Astrocyte of the cerebellum (primary cell): ENCODE data around the gene PPY.
"Not testable (repeated sequence)": the region's sequence is repeated elsewhere in the genome, so short reads cannot be mapped to it uniquely, and the experiment has no call there.

ENCODE experiments used
- DNase-seq: peaks from one replicate; pipeline ENCODE4 v3.0.0-alpha.2; 2011; ENCODE audit warnings: low read depth
- H3K4me3 ChIP-seq: 2 replicates; pipeline ENCODE4 v1.5.1; 2011; ENCODE audit warnings: mild to moderate bottlenecking, low read depth, low read length, moderate library complexity
- CTCF ChIP-seq: IDR thresholded peaks from 2 replicates; pipeline ENCODE4 v1.5.1; 2012; ENCODE audit warnings: low read length, low read depth, moderate library complexity, mild to moderate bottlenecking; ENCODE audit errors: missing control alignments
- in situ Hi-C: cut with HindIII; loops from 2 replicates; pipeline ENCODE4 v1.10.0; 2017; ENCODE audit warnings: low sequenced_read_pairs

PPY gene

DNA sequence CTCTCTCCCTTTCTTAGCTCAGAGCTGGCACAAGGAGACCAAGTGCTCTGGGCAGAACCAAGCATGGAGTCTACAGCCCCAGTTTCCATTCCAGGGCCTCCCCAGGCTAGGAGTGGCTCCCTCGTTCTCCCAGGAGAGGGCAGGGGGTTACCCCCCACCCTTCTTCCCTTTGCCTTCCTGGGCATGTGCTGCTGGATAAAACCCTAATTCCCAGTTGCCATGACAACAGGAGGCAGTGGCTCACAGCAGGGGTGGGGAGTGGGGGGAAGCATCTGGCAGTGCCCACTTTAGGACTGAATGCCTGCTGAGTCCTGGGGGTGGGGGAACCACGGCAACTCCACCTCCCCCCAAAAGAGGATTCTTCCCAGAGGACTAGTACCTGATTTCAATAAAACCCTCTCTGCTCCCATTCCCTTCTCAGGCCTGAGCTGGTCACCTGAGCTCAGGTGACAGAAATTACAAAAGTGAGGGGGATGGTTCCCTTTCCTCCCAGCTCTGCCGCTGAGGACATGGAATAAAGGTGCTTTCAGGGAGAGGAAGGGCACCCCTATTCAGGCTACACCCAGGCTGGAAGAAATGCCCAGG is 36.8 kb downstream of the PPY start:
- DNase-seq: no peak
- H3K4me3 ChIP-seq: no peak overlapping the region
- TF ChIP-seq CTCF: no peak
- in situ Hi-C loops: no loop called here

DNA sequence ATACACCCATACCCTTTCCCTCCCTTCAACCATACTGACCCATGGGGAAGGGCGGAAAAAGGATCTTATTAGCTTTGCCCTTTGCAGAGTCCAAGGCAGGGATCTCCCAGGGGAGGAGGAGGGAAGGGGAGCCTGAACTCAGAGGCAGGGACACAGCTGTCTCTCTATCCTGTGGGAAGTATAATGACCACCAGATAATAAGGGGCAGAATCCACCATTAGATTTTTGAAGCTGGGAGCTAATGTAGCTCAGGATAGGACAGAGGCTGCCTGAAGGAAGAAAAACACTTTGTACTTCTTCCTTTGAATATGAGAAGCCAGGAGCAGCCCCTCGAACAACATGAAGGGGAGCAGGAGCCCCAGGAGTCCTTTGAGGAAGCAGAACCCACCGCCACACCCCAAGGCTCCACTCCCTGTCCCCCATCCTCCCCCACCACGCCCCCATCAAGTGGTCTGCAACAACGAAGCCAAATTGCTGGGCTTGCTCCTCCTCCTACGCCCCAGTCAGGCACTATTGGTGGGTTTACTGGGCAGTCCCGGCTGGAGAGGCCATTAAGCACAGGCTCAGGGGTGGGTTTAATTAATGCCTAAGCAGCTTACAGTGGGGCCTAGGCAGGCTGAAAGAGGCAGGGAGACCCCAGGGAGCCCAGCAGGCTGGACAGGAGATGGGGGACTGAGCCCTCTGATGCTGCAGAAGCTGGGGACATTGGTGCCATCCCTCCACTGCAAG is 40.3 kb downstream of the PPY start:
- in situ Hi-C loops: no loop called here
- no peak for TF ChIP-seq CTCF

DNA sequence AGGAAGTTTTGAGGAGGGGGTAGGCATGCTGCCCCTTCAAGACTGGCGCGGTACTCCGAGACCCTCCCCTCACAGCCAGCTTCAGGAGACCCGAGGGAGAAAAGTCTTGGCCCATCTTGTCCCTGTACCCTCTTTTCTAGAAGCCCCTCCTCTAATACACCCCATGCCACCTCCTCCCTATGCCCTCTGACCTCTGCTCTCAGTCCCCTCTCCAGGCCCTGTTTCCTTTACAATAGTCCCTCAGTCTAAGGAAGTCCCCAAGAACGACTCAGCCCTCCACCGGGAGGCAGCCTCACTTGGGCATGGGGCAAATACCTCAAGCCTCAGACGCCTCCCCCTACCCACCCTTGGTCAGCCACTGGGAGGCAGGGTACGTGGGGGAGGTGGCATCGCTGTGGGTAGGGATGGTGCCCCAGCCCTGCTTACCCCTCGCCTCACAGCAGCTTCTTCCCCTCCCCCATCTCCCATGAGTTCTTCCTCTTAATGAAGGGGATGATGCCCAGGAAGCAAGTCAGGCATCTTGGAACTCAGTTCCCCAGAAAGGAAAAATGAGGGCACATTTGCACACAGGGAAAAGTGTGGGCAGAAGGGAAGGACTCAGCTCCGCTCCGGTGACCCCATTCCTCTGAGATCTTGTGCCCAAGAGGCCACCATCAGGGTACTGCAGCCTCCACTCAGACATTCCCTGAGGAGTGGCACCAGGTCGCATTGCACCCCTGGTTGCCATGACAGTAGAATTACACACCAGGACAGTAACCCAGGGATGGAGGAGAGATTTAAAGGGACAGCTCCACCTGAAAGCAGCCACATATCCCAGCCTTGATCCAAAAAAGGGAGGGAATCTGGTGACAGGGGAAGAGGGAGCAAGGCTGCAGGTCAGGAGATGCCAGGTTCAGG is 41.2 kb downstream of the PPY start:
- TF ChIP-seq CTCF: no peak
- H3K4me3 ChIP-seq: peak overlapping the region; percentile 51
- DNase-seq: no peak
- in situ Hi-C loops: no loop called here

More for the DNA sequence above, 40.3 kb downstream of the PPY start:
- H3K4me3 ChIP-seq: no peak overlapping the region
- no peak for DNase-seq

DNA sequence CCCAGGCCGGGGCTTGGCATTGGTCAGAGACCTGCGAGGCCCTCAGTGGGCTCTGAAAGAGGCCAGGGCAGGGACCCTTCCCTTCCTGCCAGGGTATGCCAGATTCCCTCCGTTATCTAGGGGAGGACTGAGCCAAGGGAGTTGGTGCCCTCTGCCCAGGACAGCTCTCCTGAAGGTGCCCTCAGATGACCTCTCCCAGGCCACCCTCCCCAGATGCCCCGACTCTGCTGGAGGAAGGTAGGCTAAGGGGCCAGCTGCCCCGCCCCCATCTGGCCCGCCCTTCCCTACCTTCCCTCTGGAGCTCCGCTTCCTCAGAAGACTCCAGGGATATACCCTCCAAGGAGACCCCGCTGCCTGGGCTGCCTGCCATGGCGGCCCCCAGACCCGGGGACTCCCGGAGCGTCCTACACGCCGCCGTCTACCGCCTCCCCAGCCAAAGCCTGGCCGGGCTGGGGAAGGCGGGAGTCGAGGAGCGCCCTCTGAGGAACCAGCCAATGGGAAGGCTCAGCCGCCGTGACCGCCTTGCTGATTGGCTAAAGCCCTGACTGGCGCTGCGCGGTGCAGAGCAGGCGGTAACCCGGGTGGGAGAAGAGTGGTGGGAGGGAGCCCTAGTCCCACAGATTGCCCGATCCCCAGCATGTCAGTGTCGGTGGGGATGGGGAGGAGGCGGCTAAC is 42.0 kb downstream of the PPY start:
- peak overlapping the region; percentile 51 for H3K4me3 ChIP-seq
- DNase-seq: peak; percentile 48
- in situ Hi-C loops: no loop called here
- TF ChIP-seq CTCF: no peak

GRCh38 chr17:43898446-43898845 is 43.8 kb downstream of the PPY start:
- in situ Hi-C loops: no loop called here
- DNase-seq: no peak
- no peak for TF ChIP-seq CTCF
- H3K4me3 ChIP-seq: no peak overlapping the region

- DNase-seq: no peak
- in situ Hi-C loops: no loop called here
- TF ChIP-seq CTCF: no peak
- no peak overlapping the region for H3K4me3 ChIP-seq
Measured at GRCh38 chr17:43897831-43898230, 44.4 kb downstream of the PPY start.

DNA sequence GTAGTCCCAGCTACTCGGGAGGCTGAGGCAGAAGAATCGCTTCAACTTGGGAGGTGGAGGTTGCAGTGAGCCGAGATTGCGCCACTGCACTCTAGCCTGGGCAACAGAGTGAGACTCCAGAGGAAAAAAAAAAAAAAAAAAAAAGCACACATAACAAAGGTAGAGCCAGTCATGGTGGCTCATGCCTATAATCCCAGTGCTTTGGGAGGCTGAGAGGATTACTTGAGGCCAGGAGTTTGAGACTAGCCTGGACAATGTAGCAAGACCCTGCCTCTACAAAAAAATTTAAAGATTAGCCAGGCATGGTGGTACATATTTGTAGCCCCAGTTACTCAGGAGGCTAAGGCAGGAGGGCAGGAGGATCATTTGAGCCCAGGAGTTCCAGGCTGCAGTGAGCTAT is 47.8 kb downstream of the PPY start:
- in situ Hi-C loops, DNase-seq, H3K4me3 ChIP-seq: not testable (repeated sequence)
